Fibroblast of villous mesenchyme (primary cell): Measurements from ENCODE around the gene CAPS. TPM values are rescaled to one million over a fixed set of nuclear protein-coding genes. Genes with fewer than 3 reads are reported as not detected.

Experiments used
- DNase-seq: peaks from one replicate; pipeline ENCODE4 v3.0.0-alpha.2; 2010; ENCODE audit warnings: low read depth
- H3K4me3 ChIP-seq: 2 replicates; pipeline ENCODE4 v1.5.1; 2011; ENCODE audit warnings: low read depth, mild to moderate bottlenecking, low read length
- total RNA-seq: library from RNA; depleted of rRNA; stranded (reverse); fragments of >200 nt; gene quantifications from 2 replicates; pipeline ENCODE4 v1.2.3, GENCODE V29; 2012
- TF ChIP-seq, protein P1 (sequence below): IDR thresholded peaks from 2 replicates; pipeline ENCODE4 v1.5.1; 2012; ENCODE audit warnings: low read depth, mild to moderate bottlenecking, low read length; ENCODE audit not compliant: insufficient read depth

The CAPS gene
- total RNA-seq, 1 donor = 1.7 TPM

DNA sequence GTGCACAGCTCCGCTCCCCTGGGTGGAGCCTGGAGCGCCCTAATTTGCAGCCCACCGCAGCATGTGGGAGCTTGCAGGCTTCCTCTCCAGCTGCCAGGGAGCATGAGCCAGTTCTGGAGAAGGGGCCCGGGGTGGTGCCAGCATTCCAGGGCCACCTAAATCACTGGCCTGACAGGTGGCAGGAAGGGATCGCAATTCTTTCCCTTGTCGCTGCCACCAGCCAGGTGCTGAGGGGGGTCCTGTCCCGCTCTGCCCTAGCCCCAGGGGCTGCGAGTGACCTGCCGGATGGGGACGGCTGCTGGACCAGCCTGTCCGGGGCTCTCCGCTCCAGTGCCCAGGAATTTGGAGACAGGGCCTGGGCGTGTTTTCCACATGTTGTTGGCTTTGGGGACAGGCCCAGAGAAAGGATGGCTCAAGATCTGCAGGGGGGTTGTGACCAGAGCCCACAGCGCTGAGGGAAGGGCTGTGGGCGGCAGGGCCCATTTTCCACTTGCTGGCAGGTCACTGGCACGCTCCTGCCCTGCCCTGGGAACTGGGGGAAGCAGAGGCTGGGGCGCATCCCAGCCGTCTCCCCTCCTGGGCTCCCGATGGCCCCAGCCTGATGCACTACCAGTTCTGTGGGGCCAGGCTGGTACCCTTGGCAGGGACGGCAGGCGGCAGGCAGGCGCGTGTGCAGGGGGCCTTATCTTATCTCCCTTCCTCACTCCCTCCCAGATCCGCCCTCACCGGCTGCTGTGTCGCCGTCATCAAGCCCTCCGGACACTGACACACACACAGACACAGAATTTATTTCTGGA lies 19.9 kb upstream of the CAPS start:
- TF ChIP-seq, protein P1, sequence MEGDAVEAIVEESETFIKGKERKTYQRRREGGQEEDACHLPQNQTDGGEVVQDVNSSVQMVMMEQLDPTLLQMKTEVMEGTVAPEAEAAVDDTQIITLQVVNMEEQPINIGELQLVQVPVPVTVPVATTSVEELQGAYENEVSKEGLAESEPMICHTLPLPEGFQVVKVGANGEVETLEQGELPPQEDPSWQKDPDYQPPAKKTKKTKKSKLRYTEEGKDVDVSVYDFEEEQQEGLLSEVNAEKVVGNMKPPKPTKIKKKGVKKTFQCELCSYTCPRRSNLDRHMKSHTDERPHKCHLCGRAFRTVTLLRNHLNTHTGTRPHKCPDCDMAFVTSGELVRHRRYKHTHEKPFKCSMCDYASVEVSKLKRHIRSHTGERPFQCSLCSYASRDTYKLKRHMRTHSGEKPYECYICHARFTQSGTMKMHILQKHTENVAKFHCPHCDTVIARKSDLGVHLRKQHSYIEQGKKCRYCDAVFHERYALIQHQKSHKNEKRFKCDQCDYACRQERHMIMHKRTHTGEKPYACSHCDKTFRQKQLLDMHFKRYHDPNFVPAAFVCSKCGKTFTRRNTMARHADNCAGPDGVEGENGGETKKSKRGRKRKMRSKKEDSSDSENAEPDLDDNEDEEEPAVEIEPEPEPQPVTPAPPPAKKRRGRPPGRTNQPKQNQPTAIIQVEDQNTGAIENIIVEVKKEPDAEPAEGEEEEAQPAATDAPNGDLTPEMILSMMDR = no peak
- no peak for DNase-seq
- no peak overlapping the region for H3K4me3 ChIP-seq

DNA sequence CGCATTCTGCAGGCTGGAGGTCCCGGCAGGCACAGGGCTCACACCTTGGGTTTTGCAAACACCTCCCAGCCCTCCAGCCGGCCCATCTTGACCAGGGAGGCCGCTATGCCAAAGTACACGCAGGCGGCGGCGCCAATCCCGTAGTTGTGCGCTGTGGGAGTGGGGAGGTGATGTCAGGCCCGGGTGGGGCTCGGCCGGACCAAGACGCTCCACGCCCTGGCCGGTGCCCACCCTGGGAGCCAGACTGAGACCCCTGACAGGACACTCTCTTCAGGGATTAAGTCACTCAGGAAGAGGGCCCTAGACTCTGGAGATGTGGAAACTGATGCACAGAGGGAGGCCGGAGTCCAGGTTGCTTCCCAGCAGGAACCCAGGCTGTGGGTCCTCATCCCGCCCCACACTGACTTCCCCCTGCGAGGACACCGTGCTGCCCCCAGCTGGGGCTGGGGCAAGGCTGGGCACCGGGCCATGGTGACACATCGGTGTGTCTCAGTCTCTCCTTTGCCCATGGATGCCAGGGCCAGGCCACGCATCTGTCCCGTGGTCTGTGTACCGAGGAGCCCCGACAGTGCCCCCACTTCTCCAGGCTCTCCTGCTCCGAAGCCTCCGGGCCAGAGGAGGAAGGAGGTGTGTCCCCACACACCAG lies 19.2 kb upstream of the CAPS start:
- TF ChIP-seq, protein P1 = no peak
- no peak for DNase-seq
- H3K4me3 ChIP-seq = no peak overlapping the region

DNA sequence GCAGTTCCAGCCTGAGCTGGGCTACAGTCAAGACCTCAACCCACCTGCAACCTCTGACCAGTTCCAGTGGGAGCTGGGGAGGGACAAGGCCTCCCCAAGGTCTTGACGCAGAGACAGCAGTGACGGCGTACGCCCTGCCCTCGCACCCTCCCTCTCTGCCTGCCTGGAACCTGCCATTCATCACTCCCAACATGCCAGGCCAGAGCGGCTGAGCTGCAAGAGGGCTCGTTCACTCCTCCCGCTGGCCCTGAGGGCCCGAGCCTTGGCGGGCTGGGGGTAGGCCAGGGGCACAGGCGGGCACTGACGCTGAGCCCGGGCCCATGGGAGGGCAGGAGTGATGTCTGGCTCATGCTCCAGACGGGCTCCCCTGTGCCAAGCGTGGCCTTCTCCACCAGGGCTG lies 18.6 kb upstream of the CAPS start:
- TF ChIP-seq, protein P1 = no peak
- no peak for DNase-seq
- no peak overlapping the region for H3K4me3 ChIP-seq

DNA sequence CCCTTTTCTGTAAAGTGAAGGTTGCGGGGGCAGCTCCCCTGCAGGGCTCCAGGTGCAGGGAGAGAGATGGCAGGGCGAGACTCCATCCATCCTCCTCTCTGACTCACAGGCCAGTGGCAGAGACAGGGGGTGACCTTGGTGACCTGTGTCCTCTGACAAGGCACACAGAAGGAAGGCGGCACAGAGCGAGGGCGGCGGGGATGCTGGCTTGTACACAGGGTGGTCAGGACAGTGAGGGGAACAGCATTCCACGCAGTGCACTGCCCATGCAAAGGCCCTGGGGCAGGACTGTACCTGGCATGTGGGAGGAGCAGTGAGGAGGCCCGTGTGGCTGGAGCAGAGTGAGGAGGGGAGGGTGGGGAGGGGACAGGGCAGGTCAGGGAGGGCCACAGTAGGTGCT lies 18.2 kb upstream of the CAPS start:
- TF ChIP-seq, protein P1 = no peak
- H3K4me3 ChIP-seq = no peak overlapping the region
- no peak for DNase-seq

DNA sequence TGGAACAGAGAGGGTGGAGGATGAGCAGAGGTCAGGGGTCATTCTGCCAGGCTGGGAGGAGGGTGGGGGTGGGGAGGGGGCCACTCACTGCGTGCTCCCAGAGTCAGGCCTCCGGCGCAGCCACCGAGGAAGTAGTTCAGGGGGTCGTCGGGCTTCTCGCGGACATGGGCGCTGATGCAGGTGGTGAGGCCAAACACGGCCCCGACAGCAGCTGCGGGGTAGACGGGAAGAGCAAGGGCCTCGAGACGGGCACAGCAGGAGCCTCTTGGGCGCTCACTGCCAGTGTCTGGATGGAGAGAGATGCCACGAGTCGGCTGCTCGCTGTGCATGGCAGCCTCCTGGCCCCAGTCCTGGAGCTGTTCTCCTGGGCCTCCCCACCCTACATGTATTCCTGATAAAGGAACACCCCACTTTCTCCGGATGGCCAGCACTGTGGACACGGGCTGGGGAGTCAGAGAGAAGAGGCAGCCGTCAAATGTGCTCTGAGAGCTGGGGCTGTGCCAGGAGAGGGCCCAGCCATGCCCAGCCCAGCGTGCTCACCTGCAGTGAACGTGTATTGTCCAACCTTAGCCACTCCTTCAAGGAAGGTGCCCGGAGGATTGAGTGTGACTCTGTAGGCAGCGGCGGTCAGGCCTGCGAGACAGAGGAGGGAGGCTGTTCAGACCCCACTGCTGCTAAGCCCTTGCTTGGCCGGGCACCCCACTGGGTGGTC lies 17.5 kb upstream of the CAPS start:
- no peak overlapping the region for H3K4me3 ChIP-seq
- TF ChIP-seq, protein P1 = no peak
- no peak for DNase-seq

DNA sequence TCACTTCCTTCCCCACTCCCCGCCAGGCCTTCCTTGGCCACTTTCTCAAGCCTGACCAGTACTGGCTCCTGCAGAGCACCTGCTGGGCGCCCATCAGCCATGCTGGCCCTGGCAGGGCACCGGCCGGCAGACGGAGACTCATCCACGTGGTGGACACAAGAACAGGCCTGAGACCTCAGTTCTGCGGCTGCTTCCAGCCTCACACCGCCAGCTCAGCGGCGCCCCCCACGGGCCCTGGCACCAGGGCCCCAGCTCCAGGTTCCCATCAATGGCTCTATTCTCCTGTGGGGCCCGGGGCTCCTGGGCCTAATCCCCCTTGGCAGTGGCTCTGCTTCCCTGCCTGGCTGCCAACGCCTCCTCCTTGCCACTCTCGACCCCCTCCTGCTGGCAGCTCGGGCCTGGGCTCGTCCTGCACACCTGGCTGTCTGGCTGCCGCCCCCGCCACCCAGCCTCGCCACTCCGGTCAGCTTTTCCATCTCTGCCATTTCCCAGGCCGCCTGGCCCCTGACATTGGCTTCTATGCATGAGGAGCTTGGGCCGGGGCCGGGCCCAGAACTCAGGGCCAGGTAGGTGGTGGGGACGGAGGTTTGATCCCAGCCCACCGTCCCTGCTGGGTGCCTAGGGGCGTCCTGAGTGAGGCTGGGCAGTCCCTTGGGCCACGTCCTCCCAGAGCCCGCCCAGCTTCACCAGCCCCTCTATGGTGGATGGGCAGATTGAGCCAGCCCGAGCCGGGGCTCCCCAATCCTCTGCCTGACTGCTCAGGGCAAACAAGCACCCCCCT lies 16.7 kb upstream of the CAPS start:
- no peak overlapping the region for H3K4me3 ChIP-seq
- DNase-seq = no peak
- TF ChIP-seq, protein P1 = no peak
